Fibroblast of lung (primary cell): ENCODE data around the gene CA14. TPM values are rescaled to one million over a fixed set of nuclear protein-coding genes. Genes with fewer than 3 reads are reported as not detected.

ENCODE experiments used
- DNase-seq, 2 donors: peaks; one replicate each; pipeline versions ENCODE4 v3.0.0 to v3.0.0-alpha.2; 2010; ENCODE audit warnings: low read depth in 2 of 2
- H2AFZ ChIP-seq: 2 replicates; pipeline ENCODE4 v1.5.1; 2012; ENCODE audit warnings: low read length, control low read depth, inconsistent platforms
- H3K27ac ChIP-seq: 2 replicates; pipeline ENCODE4 v1.5.1; 2011; ENCODE audit warnings: low read length, control low read depth; ENCODE audit not compliant: insufficient read depth
- H3K27me3 ChIP-seq: 2 replicates; pipeline ENCODE4 v1.5.1; 2011; ENCODE audit warnings: mild to moderate bottlenecking, low read length; ENCODE audit not compliant: control insufficient read depth, insufficient read depth
- H3K36me3 ChIP-seq: 2 replicates; pipeline ENCODE4 v1.5.1; 2011; ENCODE audit warnings: low read length; ENCODE audit not compliant: control insufficient read depth, insufficient read depth
- H3K4me1 ChIP-seq: 2 replicates; pipeline ENCODE4 v1.5.1; 2011; ENCODE audit warnings: low read length; ENCODE audit not compliant: control insufficient read depth, insufficient read depth; ENCODE audit errors: extremely low read depth
- H3K4me2 ChIP-seq: 2 replicates; pipeline ENCODE4 v1.5.1; 2011; ENCODE audit warnings: low read length, control low read depth; ENCODE audit not compliant: insufficient read depth; ENCODE audit errors: extremely low read depth
- H3K4me3 ChIP-seq, 4 experiments: fragments of 200-600 bp in 1 of 4; sonication (generic) in 1 of 4; replicated peaks in 1 of 4; 2 replicates each; pipeline ENCODE4 v1.5.1; 2011 to 2016; ENCODE audit warnings: low read length in 4 of 4, low read depth in 3 of 4, mild to moderate bottlenecking in 3 of 4, control low read depth in 2 of 4, inconsistent platforms in 1 of 4, mixed read lengths in 1 of 4; ENCODE audit not compliant: insufficient read depth in 1 of 4; ENCODE audit errors: control extremely low read depth in 1 of 4
- H3K79me2 ChIP-seq: 2 replicates; pipeline ENCODE4 v1.5.1; 2012; ENCODE audit warnings: mild to moderate bottlenecking, low read length, inconsistent platforms; ENCODE audit not compliant: control insufficient read depth, insufficient read depth
- H3K9ac ChIP-seq: 2 replicates; pipeline ENCODE4 v1.5.1; 2011; ENCODE audit warnings: mild to moderate bottlenecking, low read length, control low read depth; ENCODE audit not compliant: insufficient read depth
- H3K9me3 ChIP-seq: 2 replicates; pipeline ENCODE4 v1.5.1; 2012; ENCODE audit warnings: low read depth, low read length; ENCODE audit not compliant: control insufficient read depth, insufficient read depth
- H4K20me1 ChIP-seq: 2 replicates; pipeline ENCODE4 v1.5.1; 2011; ENCODE audit warnings: low read length; ENCODE audit not compliant: control insufficient read depth, insufficient read depth; ENCODE audit errors: extremely low read depth
- polyA plus RNA-seq, 2 donors: library from polyadenylated mRNA; depleted of rRNA in 1 of 2; stranded (reverse) in 1 of 2; unstranded in 1 of 2; fragments of >200 nt; gene quantifications; 2 replicates each; pipeline ENCODE4 v1.2.1, GENCODE V29; 2011 to 2012; ENCODE audit warnings: missing spikeins in 1 of 2
- total RNA-seq: library from RNA; depleted of rRNA; stranded (reverse); fragments of >200 nt; gene quantifications from 2 replicates; pipeline ENCODE4 v1.2.1, GENCODE V29; 2014
- TF ChIP-seq, protein P1 (sequence below), 2 donors: IDR thresholded peaks in 1 of 2; conservative IDR thresholded peaks in 1 of 2; 1 replicate in 1 of 2; 2 replicates in 1 of 2; pipeline ENCODE4 v1.5.1; 2011 to 2012; ENCODE audit warnings: low read length in 2 of 2, control low read depth in 1 of 2, inconsistent platforms in 1 of 2, low read depth in 1 of 2, mild to moderate bottlenecking in 1 of 2

The CA14 gene
- total and polyA plus RNA-seq, 2 donors (not counting 1 experiment from before 2014, with no cell fraction given), result 0.08 TPM; not detected in 1

GRCh38 chr1:150311762-150312161 is 54.2 kb downstream of the CA14 start:
- no peaks in the 10 kb centered on the region for H3K79me2 ChIP-seq

More at GRCh38 chr1:150311762-150312161, 54.2 kb downstream of the CA14 start:
- H3K27me3 ChIP-seq, result no peaks in the 10 kb centered on the region
- H3K9ac ChIP-seq, result no peak overlapping the region
- no peak overlapping the region for H2AFZ ChIP-seq
- TF ChIP-seq, protein P1, sequence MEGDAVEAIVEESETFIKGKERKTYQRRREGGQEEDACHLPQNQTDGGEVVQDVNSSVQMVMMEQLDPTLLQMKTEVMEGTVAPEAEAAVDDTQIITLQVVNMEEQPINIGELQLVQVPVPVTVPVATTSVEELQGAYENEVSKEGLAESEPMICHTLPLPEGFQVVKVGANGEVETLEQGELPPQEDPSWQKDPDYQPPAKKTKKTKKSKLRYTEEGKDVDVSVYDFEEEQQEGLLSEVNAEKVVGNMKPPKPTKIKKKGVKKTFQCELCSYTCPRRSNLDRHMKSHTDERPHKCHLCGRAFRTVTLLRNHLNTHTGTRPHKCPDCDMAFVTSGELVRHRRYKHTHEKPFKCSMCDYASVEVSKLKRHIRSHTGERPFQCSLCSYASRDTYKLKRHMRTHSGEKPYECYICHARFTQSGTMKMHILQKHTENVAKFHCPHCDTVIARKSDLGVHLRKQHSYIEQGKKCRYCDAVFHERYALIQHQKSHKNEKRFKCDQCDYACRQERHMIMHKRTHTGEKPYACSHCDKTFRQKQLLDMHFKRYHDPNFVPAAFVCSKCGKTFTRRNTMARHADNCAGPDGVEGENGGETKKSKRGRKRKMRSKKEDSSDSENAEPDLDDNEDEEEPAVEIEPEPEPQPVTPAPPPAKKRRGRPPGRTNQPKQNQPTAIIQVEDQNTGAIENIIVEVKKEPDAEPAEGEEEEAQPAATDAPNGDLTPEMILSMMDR (conservative IDR thresholded peaks at IDR 0.05 in 1 of 2, IDR thresholded peaks at IDR 0.05 in 1 of 2; ENCODE audit: low read depth in 1 of 2, low read length in 2 of 2), result no peak
- no peak overlapping the region for H3K4me2 ChIP-seq
- H3K4me1 ChIP-seq, result no peaks in the 10 kb centered on the region
- no peak for DNase-seq
- H3K36me3 ChIP-seq, result no peaks in the 10 kb centered on the region
- no peak overlapping the region for H3K27ac ChIP-seq
- no peaks in the 10 kb centered on the region for H4K20me1 ChIP-seq
- no peaks in the 10 kb centered on the region for H3K9me3 ChIP-seq
- H3K4me3 ChIP-seq, result no peak overlapping the region

Other genes starting within 250 kb of the CA14 start
- 14.1 and 17.3 TPM in 2 replicates for gene OTUD7B, start 247.0 kb upstream of the CA14 start, total RNA-seq
- 10.1 and 12.6 TPM in 2 replicates for gene OTUD7B, start 247.0 kb upstream of the CA14 start, polyA plus RNA-seq
- 30.6 and 42.6 TPM in 2 replicates for gene VPS45, start 190.0 kb upstream of the CA14 start, total RNA-seq
- 43.2 and 50.0 TPM in 2 replicates for gene VPS45, start 190.0 kb upstream of the CA14 start, polyA plus RNA-seq
- 55.0 and 65.6 TPM in 2 replicates for gene PLEKHO1, start 107.9 kb upstream of the CA14 start, total RNA-seq
- gene PLEKHO1, start 107.9 kb upstream of the CA14 start, polyA plus RNA-seq, result 35.1 and 48.3 TPM in 2 replicates
- gene ANP32E, start 21.7 kb upstream of the CA14 start, total RNA-seq, result 17.5 and 24.6 TPM in 2 replicates
- 22.4 and 29.2 TPM in 2 replicates for gene ANP32E, start 21.7 kb upstream of the CA14 start, polyA plus RNA-seq
- 81.4 and 84.7 TPM in 2 replicates for gene APH1A, start 11.2 kb downstream of the CA14 start, total RNA-seq
- 125 and 136 TPM in 2 replicates for gene APH1A, start 11.2 kb downstream of the CA14 start, polyA plus RNA-seq
- 32.0 and 36.5 TPM in 2 replicates for gene C1orf54, start 15.0 kb downstream of the CA14 start, total RNA-seq
- gene C1orf54, start 15.0 kb downstream of the CA14 start, polyA plus RNA-seq, result 16.3 and 42.8 TPM in 2 replicates
- gene CIART, start 24.8 kb downstream of the CA14 start, total RNA-seq, result 5.1 and 10.4 TPM in 2 replicates
- gene CIART, start 24.8 kb downstream of the CA14 start, polyA plus RNA-seq, result 15.3 and 15.4 TPM in 2 replicates
- gene MRPS21, start 36.1 kb downstream of the CA14 start, total RNA-seq, result 53.7 and 54.7 TPM in 2 replicates
- 74.1 and 82.2 TPM in 2 replicates for gene MRPS21, start 36.1 kb downstream of the CA14 start, polyA plus RNA-seq
- gene PRPF3, start 63.8 kb downstream of the CA14 start, total RNA-seq, result 32.6 and 37.0 TPM in 2 replicates
- 25.6 and 28.8 TPM in 2 replicates for gene PRPF3, start 63.8 kb downstream of the CA14 start, polyA plus RNA-seq
- gene RPRD2, start 106.4 kb downstream of the CA14 start, total RNA-seq, result 6.7 and 12.1 TPM in 2 replicates
- gene RPRD2, start 106.4 kb downstream of the CA14 start, polyA plus RNA-seq, result 13.4 and 16.7 TPM in 2 replicates
- 17.3 and 27.7 TPM in 2 replicates for gene TARS2, start 229.6 kb downstream of the CA14 start, total RNA-seq
- 7.4 and 13.3 TPM in 2 replicates for gene TARS2, start 229.6 kb downstream of the CA14 start, polyA plus RNA-seq